Upper lobe of left lung (tissue), 4 donors: Measurements from ENCODE around the gene BCL2.

Experiments used
- POLR2A ChIP-seq, 4 donors: fragments of 450-650 bp; IDR thresholded peaks; one replicate each; pipeline ENCODE4 v1.5.1; 2016 to 2017; ENCODE audit warnings: antibody characterized with exemption in 4 of 4, mild to moderate bottlenecking in 2 of 4
- TF ChIP-seq, protein P1 (sequence below), 6 experiments: fragments of 450-650 bp in 4 of 6; fragments of 200-600 bp in 2 of 6; sonication (generic) in 2 of 6; IDR thresholded peaks; one replicate each; pipeline ENCODE4 v1.5.1; 2016 to 2019; ENCODE audit warnings: antibody characterized with exemption in 6 of 6

DNA sequence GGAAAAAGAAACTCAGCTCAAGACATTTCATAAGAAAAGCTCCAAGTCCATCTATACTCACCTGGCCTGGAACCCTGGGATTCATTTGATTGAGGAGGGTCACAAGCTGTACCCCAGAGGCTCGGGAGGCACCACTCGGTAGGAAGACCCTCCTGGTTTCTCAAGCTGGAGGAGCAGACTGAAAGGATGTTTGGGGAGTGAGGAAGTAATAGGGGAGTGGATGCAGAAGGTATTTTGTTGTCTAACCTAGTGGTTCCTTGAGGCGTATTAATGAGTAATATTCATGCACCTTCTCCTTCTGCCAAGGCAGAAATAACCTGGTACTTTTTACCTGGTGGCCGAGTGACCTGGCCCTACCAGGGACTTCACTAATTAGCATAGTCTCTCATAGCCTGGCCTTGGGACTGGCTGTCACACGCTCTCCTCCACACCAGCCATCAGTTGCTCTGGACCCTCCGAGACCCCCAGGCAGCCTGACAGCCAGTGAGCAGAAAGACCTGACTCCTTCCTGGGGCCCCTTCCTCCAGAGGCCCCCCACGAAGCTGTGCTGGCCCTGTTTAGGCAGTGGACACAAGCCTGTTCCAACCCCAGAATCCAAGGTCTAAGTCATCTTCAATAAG, 161.4 kb downstream of the BCL2 start:
- TF ChIP-seq, protein P1, sequence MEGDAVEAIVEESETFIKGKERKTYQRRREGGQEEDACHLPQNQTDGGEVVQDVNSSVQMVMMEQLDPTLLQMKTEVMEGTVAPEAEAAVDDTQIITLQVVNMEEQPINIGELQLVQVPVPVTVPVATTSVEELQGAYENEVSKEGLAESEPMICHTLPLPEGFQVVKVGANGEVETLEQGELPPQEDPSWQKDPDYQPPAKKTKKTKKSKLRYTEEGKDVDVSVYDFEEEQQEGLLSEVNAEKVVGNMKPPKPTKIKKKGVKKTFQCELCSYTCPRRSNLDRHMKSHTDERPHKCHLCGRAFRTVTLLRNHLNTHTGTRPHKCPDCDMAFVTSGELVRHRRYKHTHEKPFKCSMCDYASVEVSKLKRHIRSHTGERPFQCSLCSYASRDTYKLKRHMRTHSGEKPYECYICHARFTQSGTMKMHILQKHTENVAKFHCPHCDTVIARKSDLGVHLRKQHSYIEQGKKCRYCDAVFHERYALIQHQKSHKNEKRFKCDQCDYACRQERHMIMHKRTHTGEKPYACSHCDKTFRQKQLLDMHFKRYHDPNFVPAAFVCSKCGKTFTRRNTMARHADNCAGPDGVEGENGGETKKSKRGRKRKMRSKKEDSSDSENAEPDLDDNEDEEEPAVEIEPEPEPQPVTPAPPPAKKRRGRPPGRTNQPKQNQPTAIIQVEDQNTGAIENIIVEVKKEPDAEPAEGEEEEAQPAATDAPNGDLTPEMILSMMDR (IDR thresholded peaks at IDR 0.05): no peak
- no peak for TF ChIP-seq POLR2A (IDR thresholded peaks at IDR 0.05)
